ENCODE results near the gene RAB6B. TPM values are rescaled to one million over a fixed set of nuclear protein-coding genes. Genes with fewer than 3 reads are reported as not detected.

The RAB6B gene
- total RNA-seq, 2 experiments from 2014 or later: 0.23 to 0.51 TPM

DNA sequence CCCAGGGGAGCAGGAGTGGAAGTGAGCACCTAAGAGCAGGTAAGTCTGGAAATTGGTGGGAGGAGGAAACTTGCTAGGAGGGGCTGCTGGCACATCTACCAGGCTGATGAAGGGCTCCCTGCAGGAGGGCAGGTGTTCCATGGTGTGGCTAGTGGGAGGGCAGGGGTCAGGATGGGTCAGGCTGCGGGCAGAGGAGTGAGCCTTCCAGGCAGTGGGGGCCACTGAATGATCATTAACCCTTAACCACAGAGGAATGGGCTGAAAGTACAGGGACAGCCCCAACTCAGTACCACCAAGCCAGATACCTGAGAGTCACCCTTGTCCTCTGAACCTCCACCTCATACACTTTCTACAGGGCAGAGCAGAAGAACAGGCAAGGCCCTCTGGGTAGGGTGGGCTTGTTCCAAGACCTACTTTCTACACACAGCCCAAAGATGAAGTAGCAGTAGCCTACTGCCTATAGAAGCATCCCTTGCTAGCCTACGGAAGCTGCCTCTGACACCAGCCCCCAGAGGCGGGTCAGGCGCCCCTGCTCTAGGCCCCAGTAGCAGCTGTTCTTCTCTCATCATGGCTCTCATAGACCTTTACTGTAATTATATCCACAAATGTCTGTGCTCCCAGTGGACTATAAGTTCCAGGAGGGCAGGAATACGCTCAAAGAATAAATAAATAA, 4.6 kb downstream of the RAB6B start:
- intact Hi-C loops (cut with DNase I, micrococcal nuclease): no loop called here
- H3K36me3 Mint-ChIP-seq (ENCODE audit: low read depth): no peaks in the 10 kb centered on the region
- CTCF ChIA-PET: no interaction called here
- ATAC-seq (no peak), DNase-seq (no peak)
- POLR2A ChIA-PET: no interaction called here
- peaks cover 21% of the 10 kb centered on the region for H3K27me3 Mint-ChIP-seq
- H3K27ac Mint-ChIP-seq: no peak overlapping the region
- H3K9me3 Mint-ChIP-seq (ENCODE audit: low read depth): no peaks in the 10 kb centered on the region
- peaks cover 2% of the 10 kb centered on the region for H3K4me1 Mint-ChIP-seq
- no peak overlapping the region for H3K4me3 Mint-ChIP-seq

DNA sequence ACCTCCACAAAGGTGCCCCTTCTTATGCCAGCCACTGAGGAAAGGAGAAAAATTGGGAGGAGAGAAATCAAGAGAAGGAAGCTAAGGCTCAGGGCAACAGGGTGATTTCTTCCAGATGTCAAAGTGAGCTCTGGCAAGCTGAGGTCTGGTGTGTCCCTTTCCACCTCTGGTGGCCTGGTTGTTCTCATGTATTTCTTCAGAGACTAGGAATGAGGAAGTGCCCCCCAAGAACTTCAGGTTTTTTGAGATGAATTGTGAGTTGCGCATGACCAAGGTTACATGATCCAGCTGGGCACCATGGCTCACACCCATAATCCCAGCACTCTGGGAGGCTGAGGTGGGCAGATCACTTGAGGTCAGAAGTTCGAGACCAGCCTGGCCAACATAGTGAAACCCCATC, 5.6 kb downstream of the RAB6B start:
- Mint-ChIP-seq H3K36me3 (ENCODE audit: low read depth) (no peaks in the 10 kb centered on the region), H3K9me3 (ENCODE audit: low read depth) (no peaks in the 10 kb centered on the region), H3K27me3 (peaks cover 17% of the 10 kb centered on the region), H3K27ac (no peak overlapping the region), H3K4me1 (no peaks in the 10 kb centered on the region), H3K4me3 (no peak overlapping the region)
- POLR2A ChIA-PET: no interaction called here
- CTCF ChIA-PET: interaction anchor here (0.6 kb wide), 1 partner anchor 601 kb away, joined by 4 read pairs; no protein-coding TSS in a partner anchor
- no peak for ATAC-seq
- intact Hi-C loops (cut with DNase I, micrococcal nuclease): no loop called here
- no peak for DNase-seq

DNA sequence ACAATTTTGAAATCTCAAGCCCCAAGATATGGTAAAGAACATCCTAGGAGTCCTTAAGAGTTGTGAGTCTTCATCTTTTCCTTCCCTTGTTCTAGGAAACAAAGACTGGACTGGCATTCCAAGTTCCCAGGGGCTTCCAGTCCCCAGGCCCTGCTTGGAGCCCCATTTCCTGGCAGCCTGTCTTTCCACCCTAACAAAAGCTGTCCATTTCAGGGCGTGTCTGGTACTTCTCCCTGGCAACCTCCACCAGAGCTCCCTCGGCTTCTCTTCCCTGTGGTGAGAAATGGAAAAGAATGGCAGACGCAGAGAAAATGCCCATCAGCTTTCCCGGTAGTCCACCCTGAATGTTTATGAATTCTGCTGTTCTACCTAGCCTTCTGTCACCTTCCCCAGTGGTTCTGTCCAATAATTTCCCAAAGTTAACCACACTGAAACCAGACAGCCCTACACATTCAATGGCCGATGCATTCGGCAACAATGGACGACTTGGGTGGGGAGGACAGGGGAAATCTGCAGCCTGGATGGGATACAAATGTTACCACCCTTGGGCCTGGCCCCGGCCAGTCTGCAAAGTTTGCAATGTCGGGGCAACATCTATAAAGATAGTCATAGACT, 6.8 kb downstream of the RAB6B start:
- Mint-ChIP-seq H3K27ac (no peak overlapping the region), H3K4me3 (no peak overlapping the region), H3K9me3 (ENCODE audit: low read depth) (no peaks in the 10 kb centered on the region), H3K4me1 (no peaks in the 10 kb centered on the region), H3K27me3 (peaks cover 12% of the 10 kb centered on the region), H3K36me3 (ENCODE audit: low read depth) (no peaks in the 10 kb centered on the region)
- ChIA-PET CTCF (no interaction called here), POLR2A (no interaction called here)
- DNase-seq: no peak
- no peak for ATAC-seq
- intact Hi-C loops (cut with DNase I, micrococcal nuclease): no loop called here

DNA sequence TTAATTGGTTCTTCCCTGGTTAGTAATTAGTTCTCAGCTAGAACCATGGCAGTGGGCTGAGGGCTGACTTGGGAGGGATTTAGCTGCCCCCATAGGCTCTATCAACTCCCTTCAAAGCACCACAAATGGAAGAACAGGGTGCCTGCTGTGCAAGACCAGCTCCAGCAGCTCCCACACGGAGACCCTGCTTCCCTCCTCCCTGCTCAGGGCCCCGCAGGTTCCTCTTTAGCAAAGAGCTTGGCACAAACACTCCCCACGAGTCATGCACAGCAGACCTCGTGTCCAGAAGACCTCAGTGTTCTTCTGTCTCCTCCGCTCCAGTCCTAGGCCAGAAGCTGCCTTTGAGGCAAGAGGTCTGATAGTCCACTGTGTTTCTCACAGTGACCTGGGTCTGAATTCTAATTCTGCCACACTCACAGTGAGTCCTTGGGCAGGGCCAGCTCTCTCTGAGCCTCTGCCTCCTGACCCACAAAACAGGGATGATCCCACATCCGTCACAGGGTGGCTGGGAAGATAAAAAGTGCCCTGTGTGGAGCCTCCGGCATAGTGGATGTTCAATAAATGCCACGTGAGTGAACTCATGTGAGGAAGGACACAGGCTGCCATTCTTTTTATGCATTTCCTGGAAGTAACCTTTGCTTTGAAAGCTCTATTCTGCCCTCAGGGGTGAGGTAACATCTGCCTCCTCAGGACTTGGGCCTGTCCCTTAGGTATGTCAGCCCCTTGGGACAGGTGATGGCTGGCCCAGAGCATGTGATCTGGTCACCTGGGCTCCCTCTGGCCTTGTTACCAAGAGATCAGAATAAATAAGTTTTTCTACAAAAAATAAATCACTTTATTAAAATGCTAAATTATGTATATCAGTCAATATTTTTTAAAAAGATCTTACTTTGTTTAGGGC, 7.6 kb downstream of the RAB6B start:
- POLR2A ChIA-PET: no interaction called here

DNA sequence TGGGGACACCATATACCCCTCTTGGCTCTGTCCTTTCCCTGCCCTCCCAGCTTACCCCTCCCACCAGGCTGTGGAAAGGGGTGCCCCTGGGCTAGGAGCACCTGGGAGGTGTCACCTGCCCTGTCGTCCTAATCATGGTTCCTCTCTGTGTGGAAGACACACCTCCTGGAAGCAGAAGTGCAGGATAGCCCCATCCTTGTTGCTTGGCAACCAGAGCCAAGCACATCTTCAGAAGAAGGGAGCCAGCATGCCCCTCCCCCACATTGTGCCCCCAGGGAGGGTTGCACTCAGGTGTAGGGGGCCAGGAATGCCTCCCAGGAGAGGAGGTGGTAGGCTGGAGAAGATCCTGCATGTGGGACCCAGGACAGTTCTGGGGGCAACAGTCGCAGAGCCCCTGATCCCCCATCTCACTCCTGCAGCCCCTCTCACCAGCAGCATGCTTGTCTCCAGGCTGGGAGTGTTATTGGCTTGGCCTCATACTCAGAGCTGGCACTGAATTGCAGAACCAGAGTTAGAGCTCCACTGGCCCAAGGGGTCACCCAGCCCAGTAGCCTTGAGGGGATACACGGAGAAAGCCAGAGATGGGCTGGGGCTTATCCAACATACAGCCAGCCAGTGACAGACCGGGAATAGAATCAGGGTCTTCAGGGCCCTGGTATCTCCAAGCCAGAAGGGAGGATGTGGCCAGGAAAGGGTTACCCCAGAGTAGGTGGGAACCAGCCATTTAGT, 8.4 kb downstream of the RAB6B start:
- CTCF ChIA-PET: no interaction called here
- POLR2A ChIA-PET: no interaction called here
- no peak for ATAC-seq
- DNase-seq: no peak
- Mint-ChIP-seq H3K9me3 (ENCODE audit: low read depth) (no peaks in the 10 kb centered on the region), H3K27me3 (peaks cover 3% of the 10 kb centered on the region), H3K4me3 (no peak overlapping the region), H3K27ac (no peak overlapping the region), H3K36me3 (ENCODE audit: low read depth) (no peaks in the 10 kb centered on the region), H3K4me1 (peaks cover 2% of the 10 kb centered on the region)
- intact Hi-C loops (cut with DNase I, micrococcal nuclease): no loop called here

More for the DNA sequence above, 7.6 kb downstream of the RAB6B start:
- Mint-ChIP-seq H3K4me1 (no peaks in the 10 kb centered on the region), H3K27me3 (peaks cover 6% of the 10 kb centered on the region), H3K9me3 (ENCODE audit: low read depth) (no peaks in the 10 kb centered on the region), H3K36me3 (ENCODE audit: low read depth) (no peaks in the 10 kb centered on the region), H3K27ac (no peak overlapping the region), H3K4me3 (no peak overlapping the region)
- CTCF ChIA-PET: no interaction called here
- no peak for ATAC-seq
- intact Hi-C loops (cut with DNase I, micrococcal nuclease): no loop called here
- DNase-seq: no peak

DNA sequence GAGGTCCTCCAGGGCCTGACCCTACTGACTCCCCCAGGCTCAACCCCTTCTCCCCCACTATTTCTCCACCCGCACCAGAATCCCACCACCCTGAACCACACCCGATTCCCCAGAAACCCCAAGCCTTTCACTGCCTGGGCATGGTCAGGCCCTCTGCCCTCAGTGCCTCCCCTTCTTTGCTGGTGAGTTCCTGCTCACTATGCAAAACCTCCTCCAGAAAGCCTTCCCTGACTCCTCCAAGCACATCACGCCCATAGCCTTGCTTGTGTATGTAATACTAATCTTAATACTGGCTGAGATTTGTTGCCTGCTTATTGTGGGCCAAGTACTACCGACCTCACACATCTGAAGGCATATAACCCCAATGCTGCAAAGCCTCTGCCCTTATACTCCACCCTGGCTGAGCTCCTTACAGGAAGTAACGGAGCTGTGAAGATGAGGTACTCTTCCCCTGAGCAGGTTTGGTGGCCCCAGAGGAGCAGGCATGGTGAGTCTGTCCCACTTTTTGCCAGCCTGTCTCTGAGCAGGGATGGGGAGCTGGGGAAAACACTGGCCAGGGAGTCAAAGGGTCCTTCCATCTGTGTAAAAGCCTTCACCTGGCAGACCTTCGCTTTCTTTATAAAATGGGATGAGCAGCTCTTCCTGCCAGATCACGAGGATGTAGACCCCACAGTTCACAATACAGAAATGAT, 9.5 kb downstream of the RAB6B start:
- intact Hi-C loops (cut with DNase I, micrococcal nuclease): no loop called here
- H3K36me3 Mint-ChIP-seq (ENCODE audit: low read depth): no peaks in the 10 kb centered on the region
- ChIA-PET CTCF (no interaction called here), POLR2A (no interaction called here)
- no peak for DNase-seq
- peaks cover 5% of the 10 kb centered on the region for H3K4me1 Mint-ChIP-seq
- H3K27me3 Mint-ChIP-seq: peaks cover 3% of the 10 kb centered on the region
- ATAC-seq: no peak
- no peak overlapping the region for H3K27ac Mint-ChIP-seq
- no peaks in the 10 kb centered on the region for H3K9me3 Mint-ChIP-seq (ENCODE audit: low read depth)
- no peak overlapping the region for H3K4me3 Mint-ChIP-seq

DNA sequence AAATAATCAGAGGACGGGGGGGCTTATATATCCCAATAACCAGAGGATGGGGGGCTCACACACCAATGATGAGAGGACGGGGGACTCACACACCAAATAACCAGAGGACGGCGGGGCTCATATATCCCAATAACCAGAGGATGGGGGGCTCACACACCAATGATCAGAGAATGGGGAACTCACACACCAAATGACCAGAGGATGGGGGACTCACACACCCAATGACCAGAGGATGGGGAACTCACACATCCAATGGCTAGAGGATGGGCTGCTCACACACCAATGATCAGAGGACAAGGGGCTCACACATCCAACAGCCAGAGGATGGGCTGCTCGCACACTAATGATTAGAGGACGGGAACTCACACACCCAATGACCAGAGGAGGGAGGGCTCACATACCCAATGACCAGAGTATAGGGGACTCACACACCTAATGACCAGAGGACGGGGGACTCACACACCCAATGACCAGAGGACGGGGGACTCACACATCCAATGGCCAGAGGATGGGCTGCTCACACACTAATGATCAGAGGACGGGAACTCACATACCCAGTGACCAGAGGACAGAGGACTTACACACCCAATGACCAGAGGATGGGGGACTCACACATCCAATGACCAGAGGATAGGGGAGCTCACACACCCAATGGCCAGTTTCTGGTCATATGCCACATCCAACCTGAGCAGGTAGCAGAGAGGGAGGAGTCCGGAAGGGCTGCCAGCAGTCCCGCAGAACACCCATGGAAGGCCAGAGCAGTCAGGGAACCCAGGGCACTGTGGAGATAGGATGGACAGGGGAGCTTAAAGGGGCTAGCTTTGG, 10.6 kb downstream of the RAB6B start:
- Mint-ChIP-seq H3K27ac (no peak overlapping the region), H3K4me3 (no peak overlapping the region), H3K36me3 (ENCODE audit: low read depth) (no peaks in the 10 kb centered on the region), H3K27me3 (no peaks in the 10 kb centered on the region), H3K4me1 (peaks cover 5% of the 10 kb centered on the region), H3K9me3 (ENCODE audit: low read depth) (no peaks in the 10 kb centered on the region)
- no peak for ATAC-seq
- DNase-seq: no peak
- ChIA-PET POLR2A (no interaction called here), CTCF (interaction anchor here (0.6 kb wide), 1 partner anchor 844 kb away, joined by 3 read pairs; no protein-coding TSS in a partner anchor)
- intact Hi-C loops (cut with DNase I, micrococcal nuclease): no loop called here

DNA sequence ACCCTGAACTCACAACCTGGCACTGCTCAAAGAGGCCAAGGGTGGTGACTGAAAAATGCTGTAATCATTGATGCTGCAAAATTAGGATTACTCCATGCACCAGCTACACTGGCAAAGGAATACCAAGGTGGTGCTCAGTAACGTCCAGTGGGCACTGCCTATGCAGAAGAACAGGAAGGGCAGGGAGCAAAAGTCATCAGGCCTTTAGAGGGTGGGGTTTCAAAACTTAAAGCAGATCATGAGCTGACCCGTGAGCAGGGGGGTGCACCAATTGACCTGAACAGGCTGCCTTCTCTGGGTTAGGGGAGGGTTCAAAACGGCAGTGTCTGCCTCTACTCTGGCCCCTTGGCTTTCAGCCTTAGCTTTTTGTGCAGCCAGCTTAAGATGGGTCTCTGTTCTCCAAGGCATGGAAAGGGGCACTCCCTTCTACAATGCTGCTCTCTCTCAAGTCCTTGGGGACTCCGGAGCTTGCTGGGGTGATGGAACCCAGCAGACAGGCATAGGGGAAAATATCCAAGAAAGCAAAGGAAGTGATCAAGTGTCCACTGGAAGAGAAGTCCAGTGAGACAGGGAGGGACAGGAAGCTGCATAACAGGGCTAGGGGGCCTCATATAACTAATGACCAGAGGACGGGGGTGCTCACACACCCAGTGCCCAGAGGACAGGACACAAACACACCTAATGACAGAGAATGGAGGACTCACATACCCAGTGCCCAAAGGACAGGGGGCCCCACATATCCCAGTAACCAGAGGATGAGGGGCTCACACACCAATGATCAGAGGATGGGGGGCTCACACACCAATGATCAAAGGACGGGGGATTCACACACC, 11.4 kb downstream of the RAB6B start:
- H3K27me3 Mint-ChIP-seq: no peaks in the 10 kb centered on the region
- CTCF ChIA-PET: no interaction called here
- peaks cover 5% of the 10 kb centered on the region for H3K4me1 Mint-ChIP-seq
- no peak overlapping the region for H3K4me3 Mint-ChIP-seq
- POLR2A ChIA-PET: no interaction called here
- no peaks in the 10 kb centered on the region for H3K9me3 Mint-ChIP-seq (ENCODE audit: low read depth)
- ATAC-seq (no peak), DNase-seq (no peak)
- intact Hi-C loops (cut with DNase I, micrococcal nuclease): no loop called here
- H3K27ac Mint-ChIP-seq: no peak overlapping the region
- no peaks in the 10 kb centered on the region for H3K36me3 Mint-ChIP-seq (ENCODE audit: low read depth)

DNA sequence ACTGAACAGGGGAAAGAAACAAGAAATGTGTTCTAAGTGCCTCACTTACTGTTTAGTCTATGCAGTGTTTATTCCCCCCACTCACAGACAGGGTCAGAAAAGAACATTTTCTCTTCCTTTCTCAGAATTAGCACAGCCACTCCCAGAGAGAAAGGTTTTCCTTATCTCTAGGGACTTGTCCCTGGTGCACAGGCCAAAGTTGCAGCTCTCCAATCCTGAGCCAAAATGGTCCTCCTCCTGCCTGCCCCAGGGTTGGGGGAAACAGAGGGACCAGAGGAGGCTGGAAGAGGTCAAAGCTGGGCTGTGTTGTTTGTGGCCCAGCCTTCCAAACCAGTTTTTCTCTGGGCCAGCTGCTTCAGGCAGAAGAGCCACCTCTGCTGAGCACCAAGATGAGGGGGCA, 12.0 kb downstream of the RAB6B start:
- H3K4me3 Mint-ChIP-seq: no peak overlapping the region
- intact Hi-C loops (cut with DNase I, micrococcal nuclease): no loop called here
- H3K27me3 Mint-ChIP-seq: no peaks in the 10 kb centered on the region
- no peaks in the 10 kb centered on the region for H3K36me3 Mint-ChIP-seq (ENCODE audit: low read depth)
- H3K9me3 Mint-ChIP-seq (ENCODE audit: low read depth): peaks cover 3% of the 10 kb centered on the region
- no peak for DNase-seq
- no peak for ATAC-seq
- no peak overlapping the region for H3K27ac Mint-ChIP-seq
- ChIA-PET POLR2A (no interaction called here), CTCF (no interaction called here)
- peaks cover 5% of the 10 kb centered on the region for H3K4me1 Mint-ChIP-seq

DNA sequence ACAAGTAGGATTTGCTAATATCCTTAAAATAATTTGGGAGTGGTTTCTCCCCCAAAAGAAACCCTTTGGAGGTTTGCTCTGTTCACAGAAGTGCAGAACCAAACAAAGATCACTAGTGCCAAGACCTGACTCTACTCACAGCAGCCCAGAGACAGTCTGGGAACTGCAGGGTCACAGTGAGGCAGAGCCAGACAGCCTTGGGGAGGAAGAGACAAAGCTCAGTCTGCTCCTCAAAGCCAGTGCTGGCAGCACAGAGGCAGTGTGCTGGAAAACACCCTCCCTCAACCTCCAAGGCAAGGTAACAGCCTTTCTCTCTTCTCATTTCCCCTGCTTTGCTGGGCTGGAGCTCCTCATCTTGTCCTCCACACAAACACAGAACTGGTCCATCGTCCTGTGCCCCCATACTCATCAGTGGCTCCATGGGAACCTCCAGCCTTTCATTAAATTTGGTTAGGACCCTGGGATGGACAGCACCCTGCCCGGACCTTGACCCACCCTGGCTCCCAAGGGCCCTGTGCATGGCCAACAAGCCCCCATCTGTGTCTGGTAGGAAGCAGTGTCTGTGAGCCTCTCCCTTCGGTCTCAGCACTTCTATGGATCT, 12.6 kb downstream of the RAB6B start:
- ATAC-seq (no peak), DNase-seq (no peak)
- ChIA-PET CTCF (no interaction called here), POLR2A (no interaction called here)
- intact Hi-C loops (cut with DNase I, micrococcal nuclease): no loop called here
- H3K4me3 Mint-ChIP-seq: no peak overlapping the region
- H3K36me3 Mint-ChIP-seq (ENCODE audit: low read depth): no peaks in the 10 kb centered on the region
- H3K4me1 Mint-ChIP-seq: peaks cover 5% of the 10 kb centered on the region
- H3K9me3 Mint-ChIP-seq (ENCODE audit: low read depth): peaks cover 8% of the 10 kb centered on the region
- H3K27me3 Mint-ChIP-seq: no peaks in the 10 kb centered on the region
- no peak overlapping the region for H3K27ac Mint-ChIP-seq
